HCT116 (cell line): Measurements from ENCODE around the gene CPA5. TPM values are rescaled to one million over a fixed set of nuclear protein-coding genes. Genes with fewer than 3 reads are reported as not detected.

Source experiments
- ATAC-seq: fragments of 200-7000 bp; cut with Tn5 transposase; 2 replicates; pipeline ENCODE4 v1.9.1; 2020; ENCODE audit warnings: mild to moderate bottlenecking, moderate library complexity
- BruUV-seq: library from RNA; stranded (reverse); fragments of 400-500 nt; replicated peaks from 2 replicates; lab custom pipeline; 2021; lab: Mats Ljungman, UMichigan
- CTCF ChIA-PET: fragments of 300-600 bp; sonication (Branson Sonifier 250); formaldehyde crosslinking; loops from one replicate; lab custom pipeline; 2021; ENCODE audit warnings: antibody characterized with exemption; lab: Charles Lee
- POLR2A ChIA-PET: fragments of 300-600, 350-600 bp; sonication (Branson Sonifier 250); formaldehyde crosslinking; loops from one replicate; lab custom pipeline; 2021; ENCODE audit warnings: antibody characterized with exemption; lab: Charles Lee
- RAD21 ChIA-PET, 2 experiments: fragments of 300-600 bp; sonication (Branson Sonifier 250); formaldehyde crosslinking; loops; one replicate each; lab custom pipeline; 2023; ENCODE audit warnings: low total read pairs in 2 of 2; ENCODE audit not compliant: uncharacterized antibody in 2 of 2, unreplicated experiment in 2 of 2, low non-redundant PET in 1 of 2; lab: Charles Lee
- DNase-seq: peaks from one replicate; pipeline ENCODE4 v3.0.0-alpha.2; 2010; ENCODE audit warnings: low read depth, low spot score
- H2AFZ ChIP-seq: fragments of 200-600 bp; shearing (Covaris generic), sonication (generic); 2 replicates; pipeline ENCODE4 v1.6.1; 2017; ENCODE audit warnings: low read depth, mixed run types, mixed read lengths, antibody characterized with exemption, low read length; ENCODE audit not compliant: poor library complexity, severe bottlenecking
- H3K27ac ChIP-seq: 2 replicates; pipeline ENCODE4 v1.5.1; 2012; ENCODE audit warnings: low read depth, low read length
- H3K27me3 ChIP-seq: fragments of 200-600 bp; sonication (generic); 2 replicates; pipeline ENCODE4 v1.6.1; 2016; ENCODE audit warnings: mixed run types, low read length, mixed read lengths; ENCODE audit not compliant: insufficient read depth
- H3K36me3 ChIP-seq, 2 experiments: fragments of 200-500 bp in 1 of 2; fragments of 200-600 bp in 1 of 2; sonication (Bioruptor generic) in 1 of 2; sonication (generic) in 1 of 2; 2 replicates each; pipeline versions ENCODE4 v1.5.1 to v1.6.1; 2014 to 2016; ENCODE audit warnings: low read length in 2 of 2, inconsistent platforms in 1 of 2, mixed read lengths in 1 of 2, mixed run types in 1 of 2; ENCODE audit not compliant: insufficient read depth in 2 of 2, control insufficient read depth in 1 of 2
- H3K4me1 ChIP-seq, 2 experiments: fragments of 200-600 bp in 1 of 2; sonication (generic) in 1 of 2; 2 replicates each; pipeline versions ENCODE4 v1.5.1 to v1.6.1; 2012 to 2017; ENCODE audit warnings: low read length in 2 of 2, inconsistent platforms in 1 of 2, mild to moderate bottlenecking in 1 of 2, mixed read lengths in 1 of 2, mixed run types in 1 of 2, moderate library complexity in 1 of 2; ENCODE audit not compliant: insufficient read depth in 2 of 2, control insufficient read depth in 1 of 2
- H3K4me2 ChIP-seq: fragments of 200-600 bp; sonication (generic); 2 replicates; pipeline ENCODE4 v1.6.1; 2017; ENCODE audit warnings: mixed run types, low read length, mixed read lengths
- H3K4me3 ChIP-seq, 2 experiments: fragments of 200-600 bp in 1 of 2; sonication (generic) in 1 of 2; replicated peaks in 1 of 2; 2 replicates each; pipeline ENCODE4 v1.5.1; 2011 to 2016; ENCODE audit warnings: low read length in 2 of 2, control low read depth in 1 of 2, low read depth in 1 of 2, mild to moderate bottlenecking in 1 of 2, mixed read lengths in 1 of 2, mixed run types in 1 of 2
- H3K79me2 ChIP-seq: fragments of 200-600 bp; sonication (generic); 2 replicates; pipeline ENCODE4 v1.6.1; 2017; ENCODE audit warnings: mild to moderate bottlenecking, mixed run types, low read length, moderate library complexity, mixed read lengths; ENCODE audit not compliant: insufficient read depth
- H3K9ac ChIP-seq: fragments of 200-600 bp; sonication (generic); 2 replicates; pipeline ENCODE4 v1.6.1; 2016; ENCODE audit warnings: low read length, mixed read lengths
- H3K9me2 ChIP-seq: fragments of 200-600 bp; sonication (generic), shearing (Covaris generic); 2 replicates; pipeline ENCODE4 v1.6.1; 2017; ENCODE audit warnings: mixed run types, mild to moderate bottlenecking, moderate library complexity; ENCODE audit not compliant: insufficient read depth
- H3K9me3 ChIP-seq, 2 experiments: fragments of 200-500 bp in 1 of 2; fragments of 200-600 bp in 1 of 2; sonication (Bioruptor generic) in 1 of 2; sonication (generic) in 1 of 2; 2 replicates each; pipeline ENCODE4 v1.6.1; 2014 to 2017; ENCODE audit warnings: low read length in 2 of 2, mixed read lengths in 2 of 2, inconsistent platforms in 1 of 2, low read depth in 1 of 2, mild to moderate bottlenecking in 1 of 2, mixed run types in 1 of 2, moderate library complexity in 1 of 2; ENCODE audit not compliant: control insufficient read depth in 1 of 2, insufficient read depth in 1 of 2
- H4K20me1 ChIP-seq: fragments of 200-600 bp; sonication (generic), shearing (Covaris generic); 2 replicates; pipeline ENCODE4 v1.6.1; 2017; ENCODE audit warnings: mixed run types, mild to moderate bottlenecking, moderate library complexity; ENCODE audit not compliant: insufficient read depth
- ATF3 ChIP-seq: IDR thresholded peaks from 2 replicates; pipeline ENCODE4 v1.6.1; 2012
- CBX3 ChIP-seq: IDR thresholded peaks from 2 replicates; pipeline ENCODE4 v1.6.1; 2012; ENCODE audit warnings: low read depth
- CEBPB ChIP-seq: IDR thresholded peaks from 2 replicates; pipeline ENCODE4 v1.6.1; 2012; ENCODE audit warnings: low read depth
- CTCF ChIP-seq, 3 experiments: fragments of 200-600 bp in 1 of 3; sonication (generic) in 1 of 3; IDR thresholded peaks in 2 of 3; conservative IDR thresholded peaks in 1 of 3; 2 replicates each; pipeline ENCODE4 v1.5.1; 2012 to 2017; ENCODE audit warnings: low read depth in 2 of 3, low read length in 2 of 3, antibody characterized with exemption in 1 of 3, borderline replicate concordance in 1 of 3, control low read depth in 1 of 3, mild to moderate bottlenecking in 1 of 3, mixed read lengths in 1 of 3, mixed run types in 1 of 3, moderate library complexity in 1 of 3; ENCODE audit not compliant: insufficient read depth in 1 of 3
- EGR1 ChIP-seq: IDR thresholded peaks from 2 replicates; pipeline ENCODE4 v1.6.1; 2012; ENCODE audit warnings: low read depth
- ELF1 ChIP-seq: IDR thresholded peaks from 2 replicates; pipeline ENCODE4 v1.6.1; 2012; ENCODE audit warnings: low read depth, borderline replicate concordance
- EZH2 ChIP-seq: fragments of 200-600 bp; sonication (generic); IDR thresholded peaks from 2 replicates; pipeline ENCODE4 v1.6.1; 2017; ENCODE audit warnings: antibody characterized with exemption, mixed run types
- EZH2phosphoT487 ChIP-seq: fragments of 200-600 bp; IDR thresholded peaks from 2 replicates; pipeline ENCODE4 v1.6.1; 2018; ENCODE audit warnings: antibody characterized with exemption, borderline replicate concordance
- FOSL1 ChIP-seq: IDR thresholded peaks from 2 replicates; pipeline ENCODE4 v1.6.1; 2012; ENCODE audit warnings: low read depth
- JUND ChIP-seq: IDR thresholded peaks from 2 replicates; pipeline ENCODE4 v1.6.1; 2012
- MAX ChIP-seq: IDR thresholded peaks from 2 replicates; pipeline ENCODE4 v1.6.1; 2012
- POLR2AphosphoS5 ChIP-seq: IDR thresholded peaks from 2 replicates; pipeline ENCODE4 v1.6.1; 2011; ENCODE audit warnings: mild to moderate bottlenecking, low read depth, low read length, moderate library complexity
- RAD21 ChIP-seq: IDR thresholded peaks from 2 replicates; pipeline ENCODE4 v1.6.1; 2012; ENCODE audit warnings: low read depth, mild to moderate bottlenecking
- SIN3A ChIP-seq: IDR thresholded peaks from 2 replicates; pipeline ENCODE4 v1.6.1; 2012; ENCODE audit warnings: low read depth
- SP1 ChIP-seq: IDR thresholded peaks from 2 replicates; pipeline ENCODE4 v1.6.1; 2012; ENCODE audit warnings: low read depth
- SRF ChIP-seq: IDR thresholded peaks from 2 replicates; pipeline ENCODE4 v1.6.1; 2012; ENCODE audit warnings: low read depth
- TCF7L2 ChIP-seq: IDR thresholded peaks from 2 replicates; pipeline ENCODE4 v1.7.0; 2011; ENCODE audit warnings: borderline replicate concordance, inconsistent platforms; ENCODE audit not compliant: insufficient read depth, insufficient read length; ENCODE audit errors: extremely low read depth
- ZFX ChIP-seq: fragments of 450-650 bp; IDR thresholded peaks from 2 replicates; pipeline ENCODE4 v1.6.1; 2017
- intact Hi-C: fragments of 100-400 bp; cut with micrococcal nuclease; formaldehyde crosslinking; loops from 2 replicates; pipeline ENCODE4 v1.10.0; 2022
- total RNA-seq: library from RNA; stranded (reverse); gene quantifications from one replicate; pipeline ENCODE4 v1.2.1, GENCODE V29; 2021; ENCODE audit not compliant: unreplicated experiment
- TF ChIP-seq, protein P1 (sequence below): IDR thresholded peaks from 2 replicates; pipeline ENCODE4 v1.6.1; 2011; ENCODE audit warnings: mild to moderate bottlenecking, low read length, moderate library complexity; ENCODE audit not compliant: insufficient replicate concordance; ENCODE audit errors: extremely low read depth

CPA5 gene
- total RNA-seq, 1 experiment from 2014 or later: not detected

DNA sequence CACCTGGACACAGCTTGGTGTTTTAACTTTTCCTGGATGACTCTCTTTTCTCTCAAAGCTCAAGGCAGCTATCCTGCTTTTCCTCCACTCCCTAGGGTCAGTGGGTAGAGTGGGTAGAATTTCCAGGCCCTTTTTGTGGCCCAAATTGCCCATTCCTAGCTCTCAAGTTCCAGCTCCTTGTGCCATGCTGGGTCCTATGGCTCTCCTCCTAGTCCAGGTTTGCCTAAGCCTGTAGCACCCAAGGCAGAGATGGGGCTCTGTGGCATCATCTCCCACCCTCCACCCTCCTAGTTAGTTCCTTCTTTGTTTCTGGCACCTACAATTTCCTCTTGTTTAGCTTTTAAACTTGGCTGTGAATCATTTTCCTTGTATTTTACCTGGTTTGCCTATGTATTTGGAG lies 42.0 kb upstream of the CPA5 start:
- Histone ChIP-seq H3K27me3 (no peaks in the 10 kb centered on the region), H3K9ac (no peak overlapping the region), H3K9me3 (no peaks in the 10 kb centered on the region), H3K79me2 (no peaks in the 10 kb centered on the region), H4K20me1 (no peaks in the 10 kb centered on the region), H3K4me1 (no peaks in the 10 kb centered on the region), H3K9me2 (no peaks in the 10 kb centered on the region), H3K4me2 (no peak overlapping the region), H3K36me3 (peaks cover 0 to 42% of the 10 kb centered on the region in 2 experiments; a peak in 1 of 4 replicates), H3K27ac (no peak overlapping the region), H2AFZ (no peak overlapping the region), H3K4me3 (no peak overlapping the region)
- RAD21 ChIA-PET: no interaction called here
- DNase-seq (no peak), ATAC-seq (no peak)
- BruUV-seq: no TSS peak
- intact Hi-C loops: no loop called here
- POLR2A ChIA-PET: interaction anchor here (3.4 kb wide), 1 partner anchor 9 kb away, joined by 15 read pairs; the partner anchor contains the start of gene CPA4
- CTCF ChIA-PET: no interaction called here
- TF ChIP-seq EZH2phosphoT487 (no peak), FOSL1 (no peak), ELF1 (no peak), SRF (no peak), RAD21 (no peak), POLR2AphosphoS5 (no peak), SIN3A (no peak), JUND (no peak), CTCF (IDR thresholded peaks at IDR 0.05 in 2 of 3, conservative IDR thresholded peaks at IDR 0.05 in 1 of 3; ENCODE audit: borderline replicate concordance in 1 of 3, insufficient read depth in 1 of 3, low read depth in 2 of 3, low read length in 2 of 3) (no peak), ZFX (no peak), SP1 (no peak), ATF3 (no peak), EGR1 (no peak), TCF7L2 (no peak), MAX (no peak), CEBPB (no peak), EZH2 (no peak), CBX3 (no peak)
- TF ChIP-seq, protein P1, sequence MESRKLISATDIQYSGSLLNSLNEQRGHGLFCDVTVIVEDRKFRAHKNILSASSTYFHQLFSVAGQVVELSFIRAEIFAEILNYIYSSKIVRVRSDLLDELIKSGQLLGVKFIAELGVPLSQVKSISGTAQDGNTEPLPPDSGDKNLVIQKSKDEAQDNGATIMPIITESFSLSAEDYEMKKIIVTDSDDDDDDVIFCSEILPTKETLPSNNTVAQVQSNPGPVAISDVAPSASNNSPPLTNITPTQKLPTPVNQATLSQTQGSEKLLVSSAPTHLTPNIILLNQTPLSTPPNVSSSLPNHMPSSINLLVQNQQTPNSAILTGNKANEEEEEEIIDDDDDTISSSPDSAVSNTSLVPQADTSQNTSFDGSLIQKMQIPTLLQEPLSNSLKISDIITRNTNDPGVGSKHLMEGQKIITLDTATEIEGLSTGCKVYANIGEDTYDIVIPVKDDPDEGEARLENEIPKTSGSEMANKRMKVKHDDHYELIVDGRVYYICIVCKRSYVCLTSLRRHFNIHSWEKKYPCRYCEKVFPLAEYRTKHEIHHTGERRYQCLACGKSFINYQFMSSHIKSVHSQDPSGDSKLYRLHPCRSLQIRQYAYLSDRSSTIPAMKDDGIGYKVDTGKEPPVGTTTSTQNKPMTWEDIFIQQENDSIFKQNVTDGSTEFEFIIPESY: no peak
- TF ChIP-seq, all 23 proteins: peak for 0
